Measurements from ENCODE around the gene RAD50.
"Not testable (repeated sequence)": the region's sequence is repeated elsewhere in the genome, so short reads cannot be mapped to it uniquely, and the experiment has no call there.

Gene RAD50

GRCh38 chr5:132559383-132560060, 2.7 kb downstream of the RAD50 start:
- no peak for DNase-seq

- DNase-seq, result no peak
These were observed 4.8 kb downstream of the RAD50 start for GRCh38 chr5:132561601-132562000.

- DNase-seq, result not testable (repeated sequence)
These were observed 7.8 kb downstream of the RAD50 start for GRCh38 chr5:132564555-132564954.

GRCh38 chr5:132566657-132567056, 9.9 kb downstream of the RAD50 start:
- no peak for DNase-seq

GRCh38 chr5:132576123-132576522, 19.3 kb downstream of the RAD50 start:
- no peak for DNase-seq

- DNase-seq, result not testable (repeated sequence)
These were observed 27.8 kb downstream of the RAD50 start for GRCh38 chr5:132584560-132584959.

- no peak for DNase-seq
These were observed 29.3 kb downstream of the RAD50 start for GRCh38 chr5:132586063-132586462.

- no peak for DNase-seq
These were observed 32.7 kb downstream of the RAD50 start for GRCh38 chr5:132589467-132589866.

GRCh38 chr5:132591145-132591544, 34.4 kb downstream of the RAD50 start:
- no peak for DNase-seq

GRCh38 chr5:132592521-132592920, 35.7 kb downstream of the RAD50 start:
- no peak for DNase-seq

- no peak for DNase-seq
These were observed 37.4 kb downstream of the RAD50 start for GRCh38 chr5:132594170-132594569.

GRCh38 chr5:132595624-132596023, 38.8 kb downstream of the RAD50 start:
- no peak for DNase-seq

- no peak for DNase-seq
These were observed 44.4 kb downstream of the RAD50 start for GRCh38 chr5:132601071-132601728.

GRCh38 chr5:132607095-132607494, 50.3 kb downstream of the RAD50 start:
- DNase-seq, result no peak

- DNase-seq, result no peak
These were observed 51.3 kb downstream of the RAD50 start for GRCh38 chr5:132608107-132608506.

- DNase-seq, result no peak
These were observed 55.2 kb downstream of the RAD50 start for GRCh38 chr5:132611965-132612364.

GRCh38 chr5:132612846-132613245, 56.1 kb downstream of the RAD50 start:
- no peak for DNase-seq

GRCh38 chr5:132621699-132622098, 64.9 kb downstream of the RAD50 start:
- no peak for DNase-seq

- DNase-seq, result no peak
These were observed 65.8 kb downstream of the RAD50 start for GRCh38 chr5:132622608-132623007.

GRCh38 chr5:132627470-132627869, 70.7 kb downstream of the RAD50 start:
- DNase-seq, result no peak

GRCh38 chr5:132628814-132629213, 72.0 kb downstream of the RAD50 start:
- no peak for DNase-seq

- DNase-seq, result no peak
These were observed 72.6 kb downstream of the RAD50 start for GRCh38 chr5:132629230-132629944.

GRCh38 chr5:132633587-132633986, 76.8 kb downstream of the RAD50 start:
- not testable (repeated sequence) for DNase-seq

- DNase-seq, result no peak
These were observed 79.1 kb downstream of the RAD50 start for GRCh38 chr5:132635873-132636272.
